Nucleus accumbens (tissue), 56 donors: ENCODE measurements around the gene RIMBP3B.
"Not testable (repeated sequence)": the region's sequence is repeated elsewhere in the genome, so short reads cannot be mapped to it uniquely, and the experiment has no call there.

Experiments used
- DNase-seq, 56 donors: peaks; one replicate each; lab custom pipeline; 2025; lab: John Stamatoyannopoulos, UW

RIMBP3B gene

DNA sequence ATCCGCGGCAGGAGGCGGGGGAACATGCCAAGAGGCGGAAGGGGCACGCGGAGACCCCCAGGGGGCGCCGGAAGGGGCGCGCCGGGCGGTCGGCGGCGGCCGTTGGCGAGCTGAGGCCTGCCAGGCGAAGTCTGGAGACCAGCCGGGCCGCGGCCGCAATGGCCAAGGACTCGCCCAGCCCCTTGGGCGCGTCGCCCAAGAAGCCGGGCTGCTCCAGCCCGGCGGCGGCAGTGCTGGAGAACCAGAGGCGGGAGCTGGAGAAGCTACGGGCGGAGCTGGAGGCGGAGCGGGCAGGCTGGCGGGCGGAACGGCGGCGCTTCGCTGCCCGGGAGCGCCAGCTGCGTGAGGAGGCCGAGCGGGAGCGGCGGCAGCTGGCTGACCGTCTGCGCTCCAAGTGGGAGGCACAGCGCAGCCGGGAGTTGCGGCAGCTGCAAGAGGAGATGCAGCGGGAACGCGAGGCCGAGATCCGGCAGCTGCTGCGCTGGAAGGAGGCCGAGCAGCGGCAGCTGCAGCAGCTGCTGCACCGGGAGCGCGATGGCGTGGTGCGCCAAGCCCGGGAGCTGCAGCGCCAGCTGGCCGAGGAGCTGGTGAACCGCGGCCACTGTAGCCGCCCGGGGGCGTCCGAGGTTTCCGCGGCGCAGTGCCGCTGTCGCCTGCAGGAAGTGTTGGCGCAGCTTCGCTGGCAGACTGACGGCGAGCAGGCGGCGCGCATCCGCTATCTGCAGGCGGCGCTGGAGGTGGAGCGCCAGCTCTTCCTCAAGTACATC, at the start of gene RIMBP3B:
Gene RIMBP3B (plus strand): TSS at position 51 of the 767 bp plus-strand sequence. CDS start 108 bp downstream, at position 159.
- not testable (repeated sequence) for DNase-seq

GRCh38 chr22:21357527-21357926, 26.0 kb upstream of the RIMBP3B start:
- DNase-seq: not testable (repeated sequence)

DNA sequence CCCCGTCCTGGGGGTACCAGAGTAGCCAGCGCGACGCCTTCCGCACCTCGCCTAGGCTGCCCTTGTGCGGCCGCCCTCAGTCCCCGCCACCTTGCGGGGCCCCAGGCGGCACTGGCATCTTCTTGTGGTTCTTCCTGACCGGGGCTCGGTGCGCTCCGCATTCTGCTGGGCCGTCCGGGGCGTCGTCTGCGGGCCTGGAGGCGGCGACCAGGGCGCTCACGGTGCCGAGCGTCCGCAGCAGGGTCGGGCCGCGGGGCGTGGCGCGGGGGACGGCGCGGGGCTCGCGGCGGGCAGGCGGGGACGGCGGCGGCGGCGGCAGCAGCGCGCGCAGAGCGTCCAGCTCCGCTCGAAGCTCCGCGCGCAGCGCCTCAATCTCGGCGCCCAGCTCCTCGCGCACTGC, 23.0 kb upstream of the RIMBP3B start:
- DNase-seq: not testable (repeated sequence)

DNA sequence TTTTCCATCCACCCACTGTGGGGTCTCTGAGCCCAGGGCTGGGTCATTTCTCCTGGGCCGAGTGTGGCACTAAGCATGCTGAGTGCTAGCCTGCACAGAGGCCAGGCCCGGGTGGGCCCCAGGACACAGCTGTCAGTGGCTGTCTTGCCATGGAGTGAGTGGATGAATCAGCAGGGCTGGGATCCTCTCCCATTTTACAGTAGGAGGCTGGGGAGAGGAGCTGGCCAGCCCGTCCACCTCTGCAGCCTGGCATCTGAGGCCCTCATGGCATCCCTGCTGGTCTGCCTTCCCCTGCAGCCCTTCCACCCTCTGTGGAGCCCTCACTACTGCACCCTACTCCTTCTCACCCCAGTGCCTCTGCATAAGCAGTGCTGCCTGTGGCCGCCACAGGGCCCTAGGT, 21.1 kb upstream of the RIMBP3B start:
- not testable (repeated sequence) for DNase-seq

GRCh38 chr22:21363061-21363460, 20.5 kb upstream of the RIMBP3B start:
- not testable (repeated sequence) for DNase-seq

DNA sequence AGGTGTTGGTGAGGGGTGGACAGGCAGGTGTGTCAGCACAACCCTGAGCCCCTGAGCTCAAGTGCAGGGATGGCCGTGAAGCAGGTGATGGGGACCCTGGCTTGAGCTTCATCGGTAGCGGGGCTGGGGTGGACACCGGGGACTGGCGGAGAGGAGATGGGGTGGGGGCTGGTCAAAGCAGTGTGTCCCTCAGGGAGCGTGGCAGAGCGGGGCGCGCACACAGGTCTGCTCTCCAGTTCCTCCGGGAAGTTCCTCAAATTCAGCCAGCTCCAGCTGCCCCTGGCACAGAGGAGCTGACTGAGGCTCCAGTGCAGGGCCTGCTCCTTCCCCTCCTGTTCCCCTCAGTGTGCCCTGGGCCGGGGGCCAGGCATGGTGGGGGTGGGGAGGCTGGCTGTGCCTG, 19.7 kb upstream of the RIMBP3B start:
- not testable (repeated sequence) for DNase-seq

GRCh38 chr22:21364362-21364761, 19.2 kb upstream of the RIMBP3B start:
- DNase-seq: not testable (repeated sequence)

GRCh38 chr22:21365337-21365736, 18.2 kb upstream of the RIMBP3B start:
- not testable (repeated sequence) for DNase-seq

- not testable (repeated sequence) for DNase-seq
These were observed 14.8 kb upstream of the RIMBP3B start for GRCh38 chr22:21368603-21369310.

- DNase-seq: not testable (repeated sequence)
These were observed 7.7 kb upstream of the RIMBP3B start for GRCh38 chr22:21375880-21376279.

GRCh38 chr22:21384468-21385357, 1.2 kb downstream of the RIMBP3B start:
- not testable (repeated sequence) for DNase-seq

DNA sequence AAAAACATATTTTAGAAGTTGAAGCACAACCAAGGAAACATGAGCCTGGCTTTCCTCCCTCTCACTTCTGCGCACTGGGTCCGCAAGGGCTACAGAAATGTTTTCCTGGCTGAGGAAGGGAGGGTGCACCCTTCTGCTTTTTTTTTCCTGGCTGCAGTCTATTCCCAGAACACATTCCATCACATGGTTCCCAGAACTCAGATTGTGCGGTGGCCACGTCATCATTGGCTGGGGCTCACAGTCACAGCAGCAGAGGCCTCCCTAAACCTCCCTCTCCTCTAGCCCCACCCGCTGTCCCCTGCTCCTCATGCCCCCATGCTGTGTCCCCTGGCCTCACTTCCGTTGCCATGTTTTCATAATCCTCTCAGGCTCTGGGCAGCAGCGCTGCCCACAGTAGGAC, 5.9 kb downstream of the RIMBP3B start:
- not testable (repeated sequence) for DNase-seq

GRCh38 chr22:21390013-21390412, 6.5 kb downstream of the RIMBP3B start:
- not testable (repeated sequence) for DNase-seq

DNA sequence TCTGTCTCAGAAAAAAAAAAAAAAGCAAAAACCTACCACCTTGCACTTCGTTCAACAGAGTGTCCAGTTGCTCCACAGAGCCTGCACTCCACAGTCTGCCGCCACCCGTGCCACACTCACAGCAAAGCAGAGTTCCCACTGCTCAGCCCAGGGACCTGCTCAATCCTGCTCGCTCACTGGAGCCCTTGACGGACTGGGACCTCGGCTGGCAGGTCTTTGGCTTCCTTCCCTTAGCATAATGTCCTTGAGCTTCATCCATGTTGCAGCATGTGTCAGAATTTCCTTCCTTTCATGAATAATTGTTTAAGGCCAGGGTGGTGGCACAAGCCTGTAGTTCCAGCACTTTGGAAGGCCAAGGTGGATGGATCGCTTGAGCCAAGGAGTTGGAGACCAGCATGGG, 11.1 kb downstream of the RIMBP3B start:
- DNase-seq: not testable (repeated sequence)

- DNase-seq: not testable (repeated sequence)
These were observed 17.8 kb downstream of the RIMBP3B start for GRCh38 chr22:21401197-21401969.

DNA sequence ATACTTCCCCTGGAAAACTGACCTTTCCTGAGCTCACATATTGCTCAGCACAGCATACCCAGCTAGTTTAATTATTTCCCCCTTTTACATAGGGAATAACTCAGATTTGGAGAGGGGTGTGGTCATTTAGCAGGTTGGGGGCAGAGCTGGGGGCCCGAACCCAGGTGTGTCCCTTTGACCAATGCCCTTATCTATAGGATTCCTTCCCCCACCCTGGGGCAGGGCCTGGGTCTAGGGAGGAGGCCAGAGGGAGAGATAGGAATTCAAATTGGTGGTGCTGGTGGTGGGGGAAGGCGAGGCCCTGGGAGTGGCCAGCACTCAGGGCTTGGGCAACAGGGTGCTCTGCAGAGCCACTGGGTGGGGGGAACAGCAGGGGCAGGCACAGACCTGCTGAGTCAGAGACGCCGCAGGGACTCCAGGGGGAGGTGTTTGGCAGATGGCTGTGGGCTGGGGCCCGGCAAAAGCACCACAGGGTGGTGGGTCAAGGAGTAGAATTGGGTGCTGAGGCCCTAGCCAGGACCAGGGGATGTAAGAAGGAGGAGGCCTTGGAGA, 19.3 kb downstream of the RIMBP3B start:
- not testable (repeated sequence) for DNase-seq

- not testable (repeated sequence) for DNase-seq
These were observed 23.6 kb downstream of the RIMBP3B start for GRCh38 chr22:21407139-21407538.

DNA sequence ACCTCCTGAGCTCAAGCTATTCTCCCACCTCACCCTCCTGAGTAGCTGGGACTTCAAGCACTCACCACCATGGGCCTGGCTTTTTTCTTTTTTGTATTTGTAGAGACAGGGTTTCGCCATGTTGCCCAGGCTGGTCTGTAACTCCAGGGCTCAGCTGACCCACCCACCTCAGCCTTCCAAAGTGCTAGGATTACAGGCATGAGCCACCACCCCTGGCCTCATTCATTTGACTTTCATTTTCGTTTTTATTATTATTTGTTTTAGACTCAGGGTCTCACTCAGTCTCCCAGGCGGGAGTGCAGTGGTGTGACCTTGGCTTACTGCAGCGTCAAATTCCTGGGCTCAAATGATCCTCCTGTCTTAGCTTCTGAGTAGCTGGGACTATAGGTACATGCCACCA, 24.2 kb downstream of the RIMBP3B start:
- not testable (repeated sequence) for DNase-seq

DNA sequence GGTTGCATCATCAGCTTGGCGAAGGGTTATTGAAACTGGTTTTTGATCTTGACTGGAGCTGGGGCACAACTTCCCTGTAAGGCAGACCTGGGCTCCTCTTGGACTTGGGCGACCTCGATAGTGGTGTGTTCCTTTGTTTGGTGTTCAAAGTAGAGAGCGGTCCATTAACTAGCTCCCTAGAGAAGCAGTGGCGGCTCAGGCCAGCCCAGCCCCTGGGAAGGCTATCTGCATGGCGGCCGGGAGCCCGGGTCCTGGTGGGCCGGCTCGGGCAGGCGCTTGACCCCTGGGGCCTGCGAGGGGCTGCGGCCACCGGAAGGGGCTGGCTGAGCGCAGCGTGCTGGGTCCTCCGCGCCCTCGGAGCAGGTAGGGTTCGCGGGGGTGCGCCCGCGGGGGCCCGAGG, 32.8 kb downstream of the RIMBP3B start:
- DNase-seq: not testable (repeated sequence)
